ENCODE results near the gene OLFML1. TPM values are rescaled to one million over a fixed set of nuclear protein-coding genes. Genes with fewer than 3 reads are reported as not detected.

Gene OLFML1
- total and polyA plus RNA-seq, 2 of the 13 experiments (the other 11 are each of a cell fraction or from before 2014, with no cell fraction given): 0.89 to 0.90 TPM

GRCh38 chr11:7513234-7514098, 28.2 kb downstream of the OLFML1 start, which contains the start of gene PPFIBP2 (continued):
- TF ChIP-seq AHDC1 (CRISPR knock-in tag; IDR thresholded peaks at IDR 0.05; ENCODE audit: borderline replicate concordance): no peak
- peak; percentile 74 for TF ChIP-seq SAP130 (CRISPR knock-in tag; IDR thresholded peaks at IDR 0.05; ENCODE audit: low read depth)
- TF ChIP-seq NR2F1 (CRISPR knock-in tag; IDR thresholded peaks at IDR 0.05): 0 out of 4 replicates have a peak, but pooled peaks of 1 of the 2 experiments have one; percentile 12
- 0 out of 2 replicates have a peak, but pooled peaks have one; percentile 58 for TF ChIP-seq ZNF598 (CRISPR knock-in tag; IDR thresholded peaks at IDR 0.05; ENCODE audit: borderline replicate concordance)
- TF ChIP-seq, protein P1, sequence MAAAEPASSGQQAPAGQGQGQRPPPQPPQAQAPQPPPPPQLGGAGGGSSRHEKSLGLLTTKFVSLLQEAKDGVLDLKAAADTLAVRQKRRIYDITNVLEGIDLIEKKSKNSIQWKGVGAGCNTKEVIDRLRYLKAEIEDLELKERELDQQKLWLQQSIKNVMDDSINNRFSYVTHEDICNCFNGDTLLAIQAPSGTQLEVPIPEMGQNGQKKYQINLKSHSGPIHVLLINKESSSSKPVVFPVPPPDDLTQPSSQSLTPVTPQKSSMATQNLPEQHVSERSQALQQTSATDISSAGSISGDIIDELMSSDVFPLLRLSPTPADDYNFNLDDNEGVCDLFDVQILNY (CRISPR knock-in tag; conservative IDR thresholded peaks at IDR 0.05): no peak
- no peak for TF ChIP-seq ZBTB14 (CRISPR knock-in tag; IDR thresholded peaks at IDR 0.05)
- TF ChIP-seq ZNF83 (CRISPR knock-in tag; IDR thresholded peaks at IDR 0.05; ENCODE audit: borderline replicate concordance): no peak
- TF ChIP-seq ZNF770 (CRISPR knock-in tag; IDR thresholded peaks at IDR 0.05): no peak
- peak; percentile 97 for TF ChIP-seq ARNTL (CRISPR knock-in tag; IDR thresholded peaks at IDR 0.05)
- TF ChIP-seq ZNF143 (CRISPR knock-in tag; IDR thresholded peaks at IDR 0.05): no peak
- no peak for TF ChIP-seq THYN1 (CRISPR knock-in tag; IDR thresholded peaks at IDR 0.05; ENCODE audit: borderline replicate concordance, low read depth)
- TF ChIP-seq RORA (CRISPR knock-in tag; IDR thresholded peaks at IDR 0.05): no peak
- no peak for TF ChIP-seq ADNP (CRISPR knock-in tag; IDR thresholded peaks at IDR 0.05)
- 0 out of 4 replicates have a peak, but pooled peaks of 1 of the 2 experiments have one; percentile 26 for TF ChIP-seq KLF16 (CRISPR knock-in tag; IDR thresholded peaks at IDR 0.05)
- no peak for TF ChIP-seq ZFP36L2 (CRISPR knock-in tag; IDR thresholded peaks at IDR 0.05)
- peak; percentile 12; the same call in 1 of the 3 replicates for TF ChIP-seq MXI1 (IDR thresholded peaks at IDR 0.05; ENCODE audit: borderline replicate concordance, low read depth, low read length)
- peak; percentile 23; the same call in 1 of the 2 replicates for TF ChIP-seq ZNF605 (CRISPR knock-in tag; IDR thresholded peaks at IDR 0.05)

Data from HepG2 (cell line).